GM20431 (cell line): ENCODE measurements around the gene DPYSL5.

ENCODE experiments used
- in situ Hi-C: fragments of 300-500 bp; cut with MseI, MboI; formaldehyde crosslinking; loops from one replicate; pipeline ENCODE4 v1.15.0; 2020; ENCODE audit warnings: low sequenced_read_pairs; ENCODE audit not compliant: unreplicated experiment

The DPYSL5 gene

DNA sequence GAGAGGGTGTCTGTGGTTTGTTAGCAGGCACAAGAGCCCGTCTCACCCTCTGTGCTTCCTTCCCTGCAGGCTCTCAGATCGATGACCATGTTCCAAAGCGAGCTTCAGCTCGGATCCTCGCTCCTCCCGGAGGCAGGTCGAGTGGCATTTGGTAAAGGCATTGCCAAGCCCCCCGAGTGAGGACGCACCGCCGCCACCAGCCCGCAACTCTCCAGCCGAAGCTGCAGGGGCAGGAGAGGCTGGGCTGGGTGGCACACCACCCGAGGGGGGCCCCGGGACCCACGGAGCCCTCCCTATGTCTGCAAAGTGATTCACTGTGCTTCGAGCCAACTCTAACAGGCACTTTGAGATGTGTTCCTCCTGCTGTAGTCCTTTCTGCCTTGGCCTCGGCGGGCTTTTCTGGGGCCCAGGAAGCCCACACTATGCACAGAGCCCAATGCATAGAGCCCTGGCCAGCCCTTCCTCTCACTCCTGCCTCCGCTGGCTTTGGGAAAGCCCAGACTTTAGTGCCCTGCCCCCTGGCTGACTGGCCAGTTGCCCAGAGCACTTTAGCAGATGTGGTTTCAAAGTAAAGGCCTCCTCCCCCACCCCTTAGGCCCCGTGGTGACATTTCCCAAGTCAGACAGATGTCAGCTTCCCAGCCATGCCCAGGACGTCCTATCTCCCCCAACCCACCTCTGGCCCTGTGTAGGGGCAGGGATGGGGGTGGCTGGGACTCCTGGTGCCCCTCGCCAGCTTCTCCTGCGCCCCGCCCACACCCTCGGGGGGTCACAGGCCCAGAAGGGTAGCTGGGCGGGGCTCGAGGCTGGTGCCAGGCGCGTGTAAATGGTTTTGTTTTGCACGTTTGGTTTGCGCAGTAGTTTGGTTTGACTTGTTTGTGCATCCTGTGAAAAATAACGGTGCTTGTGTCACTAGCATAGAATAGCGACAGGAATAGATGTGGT is 99.2 kb downstream of the DPYSL5 start:
- in situ Hi-C loops = no loop called here

DNA sequence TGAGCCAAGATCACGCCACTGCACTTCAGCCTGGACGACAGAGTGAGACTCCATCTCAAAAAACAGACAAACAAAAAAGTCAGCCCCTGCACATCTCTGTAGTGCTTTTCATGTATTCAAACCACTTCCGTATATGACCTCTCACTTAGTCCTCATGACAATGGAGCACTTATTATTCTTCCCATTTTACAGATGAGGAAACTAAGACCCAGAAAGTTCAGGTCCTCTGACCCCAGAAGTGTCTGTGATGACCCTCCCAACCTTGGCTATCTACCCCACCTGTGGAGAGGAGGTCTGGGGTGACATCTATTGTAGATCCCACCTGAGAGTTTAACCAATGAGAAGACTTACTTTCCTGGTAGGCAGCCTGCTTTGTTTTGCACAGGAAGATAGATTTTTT is 100.9 kb downstream of the DPYSL5 start:
- in situ Hi-C loops = no loop called here

DNA sequence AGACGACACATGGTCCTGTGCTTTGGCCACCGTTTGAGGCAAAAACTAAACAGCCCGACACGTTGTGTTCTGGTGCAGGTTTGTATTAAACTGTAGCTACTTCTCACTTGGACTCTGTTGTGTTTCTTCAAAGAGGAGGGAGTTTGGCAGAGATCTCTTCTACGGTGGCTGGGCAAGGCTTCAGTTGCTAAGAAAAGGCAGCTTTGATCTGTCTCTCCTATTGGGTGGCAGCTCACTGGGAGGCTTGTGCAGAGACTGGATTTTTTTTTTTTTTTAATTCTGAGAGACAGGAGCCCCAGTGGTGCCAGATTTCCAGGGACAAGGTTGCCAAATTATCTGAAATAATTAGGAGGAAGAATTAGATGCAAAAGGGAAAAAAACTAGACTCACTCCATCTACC is 102.3 kb downstream of the DPYSL5 start:
- in situ Hi-C loops = loop anchor here (25.0 kb wide), 2 partner anchors 237 to 337 kb away; partner anchors contain the start of genes DNAJC5G and TRIM54

DNA sequence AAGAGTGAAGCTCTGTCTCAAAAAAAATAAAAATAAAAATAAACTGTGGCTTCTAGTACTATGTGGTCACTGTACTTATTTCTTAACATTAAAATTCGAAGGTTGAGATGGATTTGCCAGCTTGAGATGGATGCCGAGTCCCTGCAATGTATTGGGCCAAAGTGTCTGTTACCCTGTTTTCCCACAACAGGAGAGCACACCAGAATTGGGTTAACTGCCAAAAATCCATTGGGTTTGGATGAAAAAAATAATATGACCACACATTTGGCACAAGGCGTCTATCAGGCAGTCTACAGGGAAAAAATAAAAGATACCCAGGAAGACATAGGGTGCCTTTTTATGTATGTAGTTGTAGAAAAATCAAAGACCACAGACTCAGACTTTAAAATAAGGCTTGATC is 103.3 kb downstream of the DPYSL5 start:
- in situ Hi-C loops = loop anchor here (25.0 kb wide), 2 partner anchors 236 to 336 kb away; partner anchors contain the start of genes DNAJC5G and TRIM54

DNA sequence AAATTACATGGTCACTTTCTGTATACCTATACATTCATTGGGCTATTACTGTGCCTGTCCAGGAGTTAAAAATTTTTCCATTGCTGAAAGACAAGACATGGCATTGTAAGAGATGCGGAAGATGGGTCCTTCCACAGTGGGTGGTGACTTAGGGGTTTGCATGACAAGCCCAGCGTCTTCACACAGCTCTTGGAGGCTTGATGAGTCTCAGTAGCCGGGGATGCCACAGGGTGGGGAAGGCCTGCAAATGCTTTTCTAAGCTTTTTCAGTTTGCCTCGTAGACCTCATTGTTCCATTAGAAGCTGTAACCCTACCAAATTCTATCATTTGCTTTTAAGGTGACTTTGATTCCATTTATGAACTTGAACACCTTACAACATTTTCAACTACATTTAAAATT is 104.4 kb downstream of the DPYSL5 start:
- in situ Hi-C loops = loop anchor here (25.0 kb wide), 2 partner anchors 235 to 335 kb away; partner anchors contain the start of genes DNAJC5G and TRIM54

DNA sequence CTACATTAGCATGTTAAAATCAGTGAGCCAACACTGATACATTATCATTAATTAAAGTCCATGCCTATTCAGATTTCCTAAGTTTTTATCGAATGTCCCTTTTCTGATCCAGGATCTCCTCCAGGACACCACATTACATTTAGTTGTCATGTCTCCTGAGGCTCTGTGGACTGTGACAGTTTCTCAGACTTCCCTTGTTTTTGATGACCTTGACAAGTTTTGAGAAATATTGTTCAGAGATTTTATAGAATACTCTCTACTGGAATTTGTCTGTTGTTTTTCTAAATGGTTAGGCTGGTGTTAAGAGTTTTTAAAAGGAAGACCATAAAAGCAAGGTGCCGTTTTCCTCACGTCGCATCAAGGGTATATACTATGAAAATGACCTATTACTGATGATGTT is 106.2 kb downstream of the DPYSL5 start:
- in situ Hi-C loops = loop anchor here (25.0 kb wide), 2 partner anchors 233 to 333 kb away; partner anchors contain the start of genes DNAJC5G and TRIM54

DNA sequence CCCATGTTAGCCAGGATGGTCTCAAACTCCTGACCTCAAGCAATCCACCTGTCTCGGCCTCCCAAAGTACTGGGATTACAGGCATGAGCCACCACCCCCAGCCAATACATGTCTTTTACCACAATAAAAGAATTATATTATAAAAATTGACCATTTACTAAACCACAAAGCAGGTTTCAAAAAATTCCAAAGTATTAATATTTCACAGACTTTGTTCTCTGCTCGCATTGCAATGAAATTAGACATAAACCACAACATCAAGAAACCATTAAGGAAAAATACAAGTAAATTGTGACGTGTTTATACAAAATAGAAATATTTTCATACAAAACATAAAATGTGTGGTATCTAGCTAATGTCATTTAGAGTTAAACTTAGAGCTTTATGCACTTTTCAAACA is 109.1 kb downstream of the DPYSL5 start:
- in situ Hi-C loops = loop anchor here (25.0 kb wide), 2 partner anchors 230 to 330 kb away; partner anchors contain the start of genes DNAJC5G and TRIM54

DNA sequence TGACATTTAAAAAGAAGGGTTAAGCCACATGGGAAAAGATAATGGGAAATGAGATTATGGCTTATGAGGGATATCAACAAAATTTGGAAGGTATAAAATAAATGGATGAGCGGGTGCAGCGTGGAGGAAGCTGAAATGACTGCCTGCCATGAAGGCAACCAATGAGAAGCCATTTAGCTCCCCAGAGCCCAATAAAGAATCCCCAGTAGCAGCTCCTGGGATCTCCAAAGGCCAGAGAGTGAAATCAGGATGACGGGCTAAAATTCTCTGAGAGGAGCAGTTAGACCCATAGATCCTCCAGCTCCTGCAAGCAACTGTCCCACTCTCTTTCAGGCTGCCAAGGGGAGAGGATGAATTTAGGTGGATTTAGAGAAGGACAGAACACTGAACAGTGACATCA is 109.6 kb downstream of the DPYSL5 start:
- in situ Hi-C loops = loop anchor here (25.0 kb wide), 2 partner anchors 230 to 330 kb away; partner anchors contain the start of genes DNAJC5G and TRIM54

DNA sequence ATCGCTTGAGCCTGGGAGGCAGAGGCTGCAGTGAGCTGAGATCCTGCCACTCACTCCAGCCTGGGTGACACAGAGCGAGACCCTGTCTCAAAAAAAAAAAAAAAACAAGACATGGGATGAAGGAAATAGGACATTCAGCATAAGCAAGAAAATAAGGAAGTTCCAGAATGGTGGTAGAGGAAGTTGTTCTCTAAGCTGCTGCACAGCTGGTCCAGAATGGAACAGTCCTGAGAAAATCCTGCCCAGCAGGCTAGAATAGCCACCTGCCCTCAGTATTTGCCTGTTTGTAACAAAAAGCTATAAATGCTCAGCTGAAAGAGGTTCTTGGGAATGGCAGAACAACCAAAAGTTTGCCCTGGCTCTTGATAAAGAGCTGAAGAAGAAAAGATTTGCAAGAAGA is 111.4 kb downstream of the DPYSL5 start:
- in situ Hi-C loops = loop anchor here (25.0 kb wide), 2 partner anchors 228 to 328 kb away; partner anchors contain the start of genes DNAJC5G and TRIM54

DNA sequence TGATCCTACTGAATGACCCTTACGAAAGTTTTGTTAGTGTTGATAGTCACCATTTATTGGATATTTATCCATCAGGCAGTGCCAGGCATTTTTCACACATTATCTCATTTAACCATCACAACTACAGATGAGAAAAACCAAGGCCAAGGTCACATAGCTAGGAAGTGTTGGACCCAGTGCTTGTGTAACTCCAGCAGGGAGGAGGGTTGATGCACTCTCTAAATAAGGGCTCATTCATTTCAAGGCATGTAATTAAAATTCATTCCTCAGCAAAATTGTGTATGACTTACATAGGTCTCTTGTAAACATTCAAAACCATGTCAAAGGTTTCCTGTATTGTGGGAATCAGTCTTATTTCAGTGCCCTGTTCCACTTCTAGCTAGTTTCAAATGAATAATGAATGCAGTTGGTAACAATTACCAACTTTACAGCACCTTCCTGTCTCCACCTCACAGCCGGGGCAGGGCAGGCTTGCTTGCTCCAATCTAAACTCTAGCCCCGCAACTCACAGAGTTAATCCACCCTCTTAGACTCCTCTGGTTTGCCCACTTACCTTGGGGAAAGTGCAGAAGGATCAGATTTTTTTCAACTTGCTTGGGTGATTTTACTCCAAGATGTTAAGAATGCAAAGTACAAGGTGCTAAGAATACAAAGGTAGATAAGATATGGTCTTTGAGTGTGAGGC is 116.7 kb downstream of the DPYSL5 start:
- in situ Hi-C loops = loop anchor here (25.0 kb wide), 2 partner anchors 223 to 323 kb away; partner anchors contain the start of genes DNAJC5G and TRIM54

DNA sequence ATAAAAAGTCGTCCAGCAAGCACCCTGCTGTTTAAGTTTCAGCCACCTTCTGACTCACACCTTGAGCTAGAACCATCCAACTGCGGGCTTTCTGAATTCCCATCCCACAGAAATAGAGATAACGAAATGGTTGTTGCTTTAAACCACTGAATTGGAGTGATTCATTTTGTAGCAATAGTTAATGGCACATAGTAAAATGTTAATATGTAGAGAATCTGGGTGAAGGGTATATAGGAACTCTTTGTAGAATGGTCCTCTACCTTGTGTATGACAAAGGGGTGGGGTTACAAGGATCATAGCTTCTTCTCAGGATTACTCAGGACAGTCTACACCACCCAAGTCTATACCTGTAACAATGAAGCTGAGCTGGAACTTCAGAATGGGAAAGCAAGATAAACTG is 120.1 kb downstream of the DPYSL5 start:
- in situ Hi-C loops = loop anchor here (25.0 kb wide), 2 partner anchors 219 to 319 kb away; partner anchors contain the start of genes DNAJC5G and TRIM54

DNA sequence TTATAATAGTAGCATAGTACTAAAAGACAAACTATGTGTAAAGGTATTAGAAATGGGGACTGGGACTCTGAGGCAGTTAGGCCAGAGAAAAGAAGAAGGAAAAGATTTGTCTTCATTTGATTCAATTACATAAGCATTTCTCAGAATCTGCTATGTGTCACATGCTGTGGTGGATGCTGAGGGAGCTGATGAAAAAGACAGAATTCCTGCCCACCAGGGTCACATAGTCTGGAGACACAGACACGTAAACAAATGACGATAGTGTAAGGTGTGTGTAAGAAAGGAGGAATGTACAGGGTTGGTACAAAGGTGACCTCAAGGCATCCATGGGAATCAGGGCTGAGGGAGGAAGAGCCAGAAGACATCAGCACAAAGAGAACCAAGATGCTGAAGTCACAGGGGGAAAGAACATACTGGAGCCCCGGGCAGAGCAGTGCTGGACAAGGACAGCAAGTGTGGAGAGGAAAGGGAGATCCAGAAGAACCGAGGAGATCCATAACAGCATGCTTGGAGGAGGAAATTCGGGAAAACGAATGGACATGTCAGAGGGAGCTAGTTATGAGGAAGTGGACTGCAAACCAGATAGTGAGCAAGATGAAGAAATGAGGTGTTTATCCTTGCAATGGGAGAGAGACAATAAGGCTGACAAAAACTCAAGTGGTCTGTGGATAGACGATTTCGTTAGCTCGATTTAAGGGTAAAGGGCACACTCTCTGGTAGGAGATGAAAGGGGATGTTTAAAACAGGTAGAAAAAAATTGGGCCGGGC is 121.3 kb downstream of the DPYSL5 start:
- in situ Hi-C loops = loop anchor here (25.0 kb wide), 2 partner anchors 218 to 318 kb away; partner anchors contain the start of genes DNAJC5G and TRIM54

DNA sequence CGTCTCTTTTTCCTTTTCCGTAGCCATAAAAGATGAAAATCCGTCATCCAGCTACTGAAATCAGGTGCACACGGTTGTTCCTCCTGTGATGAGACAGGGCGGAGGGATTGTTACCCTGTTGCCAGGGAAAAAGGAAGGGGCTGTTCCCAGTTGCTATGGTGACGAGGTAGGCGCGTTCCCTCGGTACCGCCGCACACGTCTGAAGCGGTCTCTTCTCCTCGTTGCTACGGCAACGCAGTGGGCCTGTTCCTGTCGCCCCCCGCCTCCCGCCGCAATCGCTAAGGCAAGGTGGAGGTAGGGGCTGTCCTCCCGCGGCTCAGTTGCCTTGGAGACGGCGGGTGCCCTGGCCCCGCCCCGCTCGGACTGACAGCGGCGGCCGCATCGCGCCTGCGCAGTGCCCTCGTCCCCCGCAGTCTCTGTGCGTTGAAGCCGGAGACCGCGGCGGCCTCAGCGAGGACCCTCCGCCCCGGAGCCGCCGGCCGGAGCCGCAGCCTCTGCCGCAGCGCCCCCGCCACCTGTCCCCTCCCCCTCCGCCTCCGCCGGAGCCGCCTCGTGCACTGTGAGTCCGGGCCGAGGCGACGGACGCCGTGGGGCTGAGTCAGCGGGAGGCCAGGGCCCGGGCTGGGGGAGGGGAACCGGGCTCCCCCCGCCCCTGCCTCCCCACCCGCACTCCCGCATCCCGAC is 122.5 kb downstream of the DPYSL5 start, which contains the start of gene MAPRE3:
Gene MAPRE3, plus strand, starts transcription at position 394 of the 684 bp plus-strand sequence. CDS start 51,582 bp downstream, outside the sequence.
- in situ Hi-C loops = loop anchor here (25.0 kb wide), 2 partner anchors 217 to 317 kb away; partner anchors contain the start of genes DNAJC5G and TRIM54

DNA sequence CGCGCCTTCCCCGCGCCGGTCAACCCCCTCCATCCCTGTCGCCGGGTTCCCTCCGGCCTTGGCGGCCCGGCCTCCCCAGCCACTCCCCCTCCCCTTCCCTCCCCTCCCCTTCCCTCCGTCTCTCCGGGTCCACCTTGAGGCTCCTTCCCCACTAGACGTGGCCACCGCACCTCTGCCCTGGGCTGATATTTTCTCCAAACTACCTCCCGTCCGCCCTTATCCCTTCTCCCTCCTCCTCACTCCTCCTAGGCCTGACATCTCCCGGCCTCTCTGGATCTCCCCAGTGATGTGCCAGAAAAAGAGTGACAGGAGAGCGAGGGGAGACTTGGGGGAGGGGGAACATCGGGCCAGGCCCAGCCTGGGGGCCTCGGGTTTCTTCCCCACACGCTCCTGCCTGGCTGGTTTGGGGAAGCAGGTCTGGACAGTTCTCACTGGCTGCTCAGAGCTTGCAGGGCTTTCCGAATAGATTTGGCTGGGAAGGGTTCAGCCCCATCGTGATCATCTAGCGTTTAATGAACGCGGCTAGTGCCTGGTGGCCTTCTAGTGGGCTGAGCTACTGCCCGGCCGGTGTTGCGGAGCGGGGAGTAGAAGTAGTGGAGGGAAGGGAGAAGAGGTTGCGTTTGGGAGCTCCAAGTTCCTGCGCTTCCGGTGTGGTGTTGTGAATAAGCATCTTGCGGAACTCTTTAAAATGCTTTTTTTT is 123.1 kb downstream of the DPYSL5 start:
- in situ Hi-C loops = loop anchor here (25.0 kb wide), 2 partner anchors 216 to 316 kb away; partner anchors contain the start of genes DNAJC5G and TRIM54

DNA sequence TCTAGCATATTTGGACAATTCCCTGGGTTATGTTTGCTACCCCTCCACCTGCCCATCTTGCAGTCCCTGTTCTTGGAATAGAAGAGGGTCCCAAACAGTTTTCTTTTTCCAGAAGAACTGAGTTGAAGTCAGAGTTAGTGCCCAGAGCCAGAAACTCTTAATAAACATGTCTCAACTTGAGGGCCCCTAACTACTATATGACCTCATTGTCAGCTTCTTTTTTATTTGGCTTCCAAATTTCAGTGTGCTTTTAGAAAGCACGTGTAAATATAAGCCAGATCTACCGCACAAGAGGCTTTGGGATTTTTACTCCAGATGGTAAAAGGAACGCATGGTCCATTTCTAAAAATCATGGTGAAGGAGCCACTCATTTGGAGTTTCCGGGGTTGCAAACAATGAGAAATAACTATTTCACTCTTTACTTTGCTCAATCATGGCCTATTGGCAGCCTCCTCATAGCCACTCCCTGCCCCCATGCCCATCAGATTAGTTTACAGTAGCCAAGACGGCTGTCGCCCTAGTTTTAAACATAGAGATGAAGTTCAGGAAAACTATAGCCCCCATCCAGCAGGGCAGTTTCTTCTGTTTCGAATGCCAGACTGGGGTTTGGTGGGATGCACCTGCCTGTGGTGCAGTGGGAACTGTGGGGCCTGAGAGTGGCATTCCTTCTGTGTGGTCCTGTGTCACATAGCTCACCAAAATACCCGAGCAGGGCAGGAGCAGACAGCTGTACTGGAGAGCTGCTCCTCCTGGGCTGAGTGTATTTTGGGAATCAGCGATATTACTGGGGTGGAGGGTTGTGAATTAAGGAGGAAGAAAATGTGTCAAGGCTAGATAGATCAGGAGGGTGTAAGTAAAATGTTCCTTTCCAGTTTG is 124.2 kb downstream of the DPYSL5 start:
- in situ Hi-C loops = loop anchor here (25.0 kb wide), 2 partner anchors 215 to 315 kb away; partner anchors contain the start of genes DNAJC5G and TRIM54

DNA sequence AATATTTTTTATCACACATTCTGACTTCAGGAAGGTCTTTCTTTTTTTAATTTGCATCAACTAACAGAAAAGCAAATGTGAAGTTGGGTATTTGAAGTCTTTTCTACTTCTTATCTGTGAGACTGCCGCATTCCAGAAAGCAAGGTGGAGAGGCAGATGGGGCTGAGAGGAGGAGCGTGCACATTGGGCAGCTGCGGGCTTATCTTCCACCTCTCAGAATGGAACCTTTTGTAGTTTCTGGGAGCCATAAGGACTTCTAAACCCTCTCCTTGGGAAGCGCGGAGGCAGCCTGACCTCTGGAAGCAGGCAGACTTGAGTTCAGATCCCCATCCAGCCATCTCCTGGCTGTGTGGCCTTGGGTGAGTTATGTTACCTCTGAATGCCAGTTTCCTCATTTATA is 126.4 kb downstream of the DPYSL5 start:
- in situ Hi-C loops = loop anchor here (25.0 kb wide), 2 partner anchors 213 to 313 kb away; partner anchors contain the start of genes DNAJC5G and TRIM54

DNA sequence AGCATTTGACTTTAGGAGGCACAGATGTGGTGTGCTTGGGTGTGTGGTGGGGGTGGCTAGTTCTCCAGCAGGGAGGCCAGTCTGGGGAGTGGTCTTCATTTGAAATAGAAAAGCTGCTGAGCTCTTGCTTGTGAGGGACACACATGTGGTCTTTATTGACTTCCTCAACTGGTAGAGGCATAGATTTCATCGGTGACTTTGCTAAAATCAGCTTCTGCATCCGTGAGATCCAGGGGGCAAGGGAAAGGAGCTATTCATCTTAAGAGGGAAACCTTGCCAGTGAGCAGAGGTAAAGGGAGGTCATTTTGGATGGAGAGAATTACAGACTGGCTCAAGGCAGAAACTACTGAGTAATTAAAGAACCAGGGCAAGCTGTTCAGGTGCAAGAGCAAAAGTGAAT is 127.2 kb downstream of the DPYSL5 start:
- in situ Hi-C loops = no loop called here
